HG02938 (cell line): ENCODE results near the gene TMOD3.
"Not testable (repeated sequence)": the region's sequence is repeated elsewhere in the genome, so short reads cannot be mapped to it uniquely, and the experiment has no call there.

ENCODE experiments used
- ATAC-seq: cut with Tn5 transposase; IDR thresholded peaks from one replicate; pipeline ENCODE4 v1.9.1; 2021; ENCODE audit warnings: mild to moderate bottlenecking, moderate library complexity; ENCODE audit not compliant: unreplicated experiment

The TMOD3 gene

GRCh38 chr15:51861557-51862359 is 32.3 kb downstream of the TMOD3 start:
- no peak for ATAC-seq

DNA sequence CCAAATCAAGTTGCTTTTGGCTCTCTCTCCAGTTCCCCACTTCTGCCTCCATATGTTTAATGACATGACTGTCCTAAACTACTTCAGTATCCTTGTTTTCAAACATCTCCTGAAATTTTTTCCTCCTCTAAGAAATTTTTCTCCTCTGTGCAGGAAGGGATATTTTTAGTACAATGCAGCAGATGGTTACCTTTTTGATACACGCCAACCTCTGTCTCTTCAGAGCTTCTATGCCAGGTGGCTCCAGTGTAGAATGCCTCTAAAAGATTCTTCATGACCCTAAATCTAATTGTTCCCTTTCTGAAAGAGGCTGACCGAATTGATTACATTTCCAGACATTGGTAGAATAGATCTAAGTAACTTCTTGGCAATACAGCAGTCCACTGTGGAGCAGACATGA is 33.7 kb downstream of the TMOD3 start:
- ATAC-seq, result no peak

GRCh38 chr15:51864408-51865056 is 35.1 kb downstream of the TMOD3 start:
- no peak for ATAC-seq

DNA sequence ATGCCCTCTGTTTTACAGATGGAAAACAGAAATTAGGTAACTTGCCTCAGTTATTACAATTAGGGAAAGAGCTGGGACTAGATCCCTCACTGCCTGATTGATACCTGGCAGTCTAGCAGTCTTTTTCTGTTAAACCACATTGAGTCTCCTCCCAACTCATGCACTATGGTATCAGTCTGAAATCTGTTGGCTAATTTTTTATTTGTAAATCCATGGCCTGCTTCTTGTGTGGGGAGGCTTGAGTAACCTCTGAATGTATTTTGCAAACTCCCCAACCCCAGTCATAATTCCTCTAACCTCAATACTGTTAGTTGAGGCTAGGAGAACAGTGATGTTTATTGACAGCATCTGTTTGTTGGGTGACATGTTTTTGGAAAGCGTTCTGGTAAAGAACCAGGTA is 35.9 kb downstream of the TMOD3 start:
- ATAC-seq, result no peak

DNA sequence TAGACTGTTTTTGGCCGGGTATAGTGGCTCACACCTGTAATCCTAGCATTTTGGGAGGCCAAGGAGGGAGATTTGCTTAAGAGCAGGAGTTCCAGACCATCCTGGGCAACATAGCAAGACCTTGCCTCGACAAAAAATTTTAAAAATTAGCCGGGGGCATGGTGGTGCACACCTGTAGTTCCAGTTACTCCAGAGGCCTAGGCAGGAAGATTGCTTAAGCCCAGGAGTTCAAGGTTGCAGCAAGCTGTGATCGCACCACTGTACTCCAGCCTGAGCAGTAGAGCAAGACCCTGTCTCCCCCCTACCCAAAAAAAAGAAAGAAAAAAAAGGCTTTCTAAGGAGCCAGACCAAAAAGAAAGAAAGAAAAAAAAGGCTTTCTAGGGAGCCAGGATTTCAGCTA is 36.7 kb downstream of the TMOD3 start:
- no peak for ATAC-seq

GRCh38 chr15:51866751-51867150 is 37.3 kb downstream of the TMOD3 start:
- no peak for ATAC-seq

- ATAC-seq, result no peak
These were observed 39.6 kb downstream of the TMOD3 start for GRCh38 chr15:51869060-51869421.

DNA sequence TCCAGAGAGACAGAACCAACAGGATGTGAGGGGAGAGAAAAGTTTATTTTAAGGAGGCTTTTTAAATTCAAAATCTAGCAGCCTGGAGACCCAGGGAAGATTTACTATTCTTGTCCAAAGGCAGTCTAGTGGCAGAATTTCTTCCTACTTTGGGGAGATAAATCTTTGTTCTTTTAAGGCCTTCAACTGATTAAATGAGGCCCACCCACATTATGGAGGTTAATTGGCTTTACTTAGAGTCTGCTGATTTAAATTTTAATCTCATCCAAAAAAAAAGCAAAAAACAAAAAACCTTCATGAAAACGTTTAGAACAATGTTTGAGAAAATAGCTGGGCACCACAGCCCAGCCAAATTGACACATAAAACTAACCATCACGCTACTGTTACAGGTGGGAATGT is 41.3 kb downstream of the TMOD3 start:
- ATAC-seq, result no peak

GRCh38 chr15:51874751-51875644 is 45.5 kb downstream of the TMOD3 start:
- no peak for ATAC-seq

DNA sequence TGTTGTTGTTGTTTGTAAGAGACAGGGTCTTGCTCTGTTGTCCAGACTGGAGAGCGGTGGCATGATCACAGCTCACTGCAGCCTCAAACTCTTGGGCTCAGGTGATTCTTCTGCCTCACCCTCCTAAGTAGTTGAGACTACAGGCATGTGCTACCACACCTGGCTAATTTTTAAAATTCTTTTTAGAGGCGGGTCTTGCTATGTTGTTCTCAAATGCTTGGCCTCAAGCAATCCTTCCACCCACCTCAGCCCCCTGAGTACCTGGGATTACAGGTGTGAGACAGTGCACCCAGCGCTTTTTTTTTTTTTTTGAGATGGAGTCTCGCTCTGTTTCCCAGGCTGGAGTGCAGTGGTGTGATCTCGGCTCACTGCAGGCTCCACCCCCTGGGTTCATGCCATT is 46.7 kb downstream of the TMOD3 start:
- no peak for ATAC-seq

DNA sequence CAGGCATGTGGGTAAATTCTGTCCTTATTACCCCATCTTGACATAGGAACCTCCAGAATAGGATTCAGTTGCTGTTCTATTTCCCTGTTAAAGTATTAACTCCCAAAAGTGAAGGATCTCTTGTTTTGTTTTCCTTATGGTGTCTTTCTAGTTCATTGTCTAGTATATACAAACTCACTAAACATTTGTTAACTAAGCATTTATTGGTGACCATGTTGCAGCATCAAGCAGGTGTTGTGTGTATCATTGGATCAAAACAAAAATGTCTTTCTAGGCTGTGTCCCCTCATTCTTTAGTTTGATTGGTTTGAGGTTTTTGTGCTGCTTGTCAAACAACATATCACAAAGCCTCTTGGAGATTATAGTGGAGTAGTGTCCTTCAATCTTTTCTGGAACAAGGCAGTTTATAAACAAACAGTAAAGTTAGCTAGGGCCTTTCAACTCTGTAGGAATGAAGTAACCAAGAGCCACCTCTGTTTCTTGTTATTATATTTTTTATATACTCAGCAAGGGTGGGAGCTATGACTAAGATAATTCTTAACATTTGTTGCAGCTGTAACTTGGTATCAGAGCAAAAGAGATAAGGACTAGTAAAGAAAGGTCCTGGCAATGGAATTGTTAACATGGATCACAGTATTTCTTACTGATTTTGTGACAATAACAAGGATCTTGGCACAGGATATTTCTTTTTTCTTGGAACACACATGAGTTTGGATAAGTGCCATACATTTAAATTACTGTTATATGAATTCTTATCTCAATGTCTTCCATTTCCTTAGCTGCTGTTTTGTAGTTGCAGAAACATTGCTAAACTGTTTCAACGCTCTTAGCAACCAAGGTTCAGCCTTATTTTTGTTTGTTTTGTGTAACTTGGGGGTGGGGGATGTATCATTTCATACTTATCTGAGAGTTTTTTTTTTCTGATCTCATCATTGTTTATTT is 49.3 kb downstream of the TMOD3 start:
- no peak for ATAC-seq

GRCh38 chr15:51879555-51879954 is 50.1 kb downstream of the TMOD3 start:
- ATAC-seq, result no peak

- ATAC-seq, result no peak
These were observed 53.9 kb downstream of the TMOD3 start for GRCh38 chr15:51883271-51883837.

DNA sequence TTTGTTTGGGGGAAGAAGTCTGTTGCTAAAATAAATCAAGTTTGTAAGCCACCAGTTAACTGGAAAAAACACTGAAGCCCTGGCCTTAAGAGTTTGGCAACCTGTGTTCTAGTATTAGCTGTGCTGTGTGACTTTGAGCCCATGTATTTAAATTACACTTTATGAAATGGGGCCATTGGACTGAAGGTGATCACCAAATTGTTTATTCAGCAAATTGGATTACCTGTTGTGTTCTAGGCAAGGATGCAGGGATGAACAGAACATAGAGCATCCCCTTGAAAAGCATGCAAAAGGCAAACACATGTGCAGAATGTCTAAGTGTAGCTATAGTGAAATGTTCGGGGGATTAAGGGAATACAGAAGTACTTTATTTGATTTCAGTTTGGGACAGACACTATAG is 54.6 kb downstream of the TMOD3 start:
- no peak for ATAC-seq

DNA sequence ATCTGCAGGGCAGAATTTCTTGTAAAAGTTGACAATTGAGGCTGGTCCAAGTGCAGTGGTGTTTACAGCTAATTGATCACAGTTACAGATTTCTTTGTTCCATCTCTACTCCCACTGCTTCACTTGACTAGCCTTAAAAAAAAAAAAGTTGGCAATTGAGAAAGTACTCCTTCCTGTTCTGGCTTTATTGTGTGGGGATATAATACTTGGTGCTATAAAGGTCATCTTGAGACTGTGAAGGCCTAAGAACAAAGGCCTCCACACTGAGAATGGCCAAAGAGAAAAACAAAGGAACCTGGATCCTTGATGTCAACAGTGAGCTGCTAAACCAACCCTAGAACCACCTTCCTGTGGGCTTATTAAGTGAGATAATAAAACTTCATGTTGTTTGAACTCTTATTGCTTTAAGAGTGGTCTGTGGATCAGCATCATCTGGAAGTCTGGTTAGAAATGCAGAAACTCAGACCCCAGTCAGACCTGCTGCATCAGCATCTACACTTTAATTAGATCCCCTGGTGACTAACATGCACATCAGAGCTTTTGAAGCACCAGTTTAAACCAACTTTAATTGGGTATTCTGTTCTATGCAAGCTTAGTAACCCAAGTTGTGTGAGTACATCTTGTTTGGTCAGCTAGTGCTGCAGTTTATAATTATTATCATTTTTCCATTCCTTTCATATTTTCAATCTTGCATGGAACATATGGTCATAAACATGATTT is 55.2 kb downstream of the TMOD3 start:
- ATAC-seq, result no peak

GRCh38 chr15:51885758-51886157 is 56.3 kb downstream of the TMOD3 start:
- ATAC-seq, result not testable (repeated sequence)

GRCh38 chr15:51887887-51888592 is 58.6 kb downstream of the TMOD3 start:
- no peak for ATAC-seq

- ATAC-seq, result no peak
These were observed 59.2 kb downstream of the TMOD3 start for GRCh38 chr15:51888593-51889195.

GRCh38 chr15:51889486-51889885 is 60.0 kb downstream of the TMOD3 start:
- no peak for ATAC-seq
